ENCODE measurements around the gene BICRAL. TPM values are rescaled to one million over a fixed set of nuclear protein-coding genes. Genes with fewer than 3 reads are reported as not detected.

The BICRAL gene, protein sequence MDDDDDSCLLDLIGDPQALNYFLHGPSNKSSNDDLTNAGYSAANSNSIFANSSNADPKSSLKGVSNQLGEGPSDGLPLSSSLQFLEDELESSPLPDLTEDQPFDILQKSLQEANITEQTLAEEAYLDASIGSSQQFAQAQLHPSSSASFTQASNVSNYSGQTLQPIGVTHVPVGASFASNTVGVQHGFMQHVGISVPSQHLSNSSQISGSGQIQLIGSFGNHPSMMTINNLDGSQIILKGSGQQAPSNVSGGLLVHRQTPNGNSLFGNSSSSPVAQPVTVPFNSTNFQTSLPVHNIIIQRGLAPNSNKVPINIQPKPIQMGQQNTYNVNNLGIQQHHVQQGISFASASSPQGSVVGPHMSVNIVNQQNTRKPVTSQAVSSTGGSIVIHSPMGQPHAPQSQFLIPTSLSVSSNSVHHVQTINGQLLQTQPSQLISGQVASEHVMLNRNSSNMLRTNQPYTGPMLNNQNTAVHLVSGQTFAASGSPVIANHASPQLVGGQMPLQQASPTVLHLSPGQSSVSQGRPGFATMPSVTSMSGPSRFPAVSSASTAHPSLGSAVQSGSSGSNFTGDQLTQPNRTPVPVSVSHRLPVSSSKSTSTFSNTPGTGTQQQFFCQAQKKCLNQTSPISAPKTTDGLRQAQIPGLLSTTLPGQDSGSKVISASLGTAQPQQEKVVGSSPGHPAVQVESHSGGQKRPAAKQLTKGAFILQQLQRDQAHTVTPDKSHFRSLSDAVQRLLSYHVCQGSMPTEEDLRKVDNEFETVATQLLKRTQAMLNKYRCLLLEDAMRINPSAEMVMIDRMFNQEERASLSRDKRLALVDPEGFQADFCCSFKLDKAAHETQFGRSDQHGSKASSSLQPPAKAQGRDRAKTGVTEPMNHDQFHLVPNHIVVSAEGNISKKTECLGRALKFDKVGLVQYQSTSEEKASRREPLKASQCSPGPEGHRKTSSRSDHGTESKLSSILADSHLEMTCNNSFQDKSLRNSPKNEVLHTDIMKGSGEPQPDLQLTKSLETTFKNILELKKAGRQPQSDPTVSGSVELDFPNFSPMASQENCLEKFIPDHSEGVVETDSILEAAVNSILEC
- total RNA-seq (2022; extraction: Qiagen RNA extraction; ENCODE audit: low read depth), result 2.8 to 4.1 TPM (median 3.8 TPM) in 5 replicates

DNA sequence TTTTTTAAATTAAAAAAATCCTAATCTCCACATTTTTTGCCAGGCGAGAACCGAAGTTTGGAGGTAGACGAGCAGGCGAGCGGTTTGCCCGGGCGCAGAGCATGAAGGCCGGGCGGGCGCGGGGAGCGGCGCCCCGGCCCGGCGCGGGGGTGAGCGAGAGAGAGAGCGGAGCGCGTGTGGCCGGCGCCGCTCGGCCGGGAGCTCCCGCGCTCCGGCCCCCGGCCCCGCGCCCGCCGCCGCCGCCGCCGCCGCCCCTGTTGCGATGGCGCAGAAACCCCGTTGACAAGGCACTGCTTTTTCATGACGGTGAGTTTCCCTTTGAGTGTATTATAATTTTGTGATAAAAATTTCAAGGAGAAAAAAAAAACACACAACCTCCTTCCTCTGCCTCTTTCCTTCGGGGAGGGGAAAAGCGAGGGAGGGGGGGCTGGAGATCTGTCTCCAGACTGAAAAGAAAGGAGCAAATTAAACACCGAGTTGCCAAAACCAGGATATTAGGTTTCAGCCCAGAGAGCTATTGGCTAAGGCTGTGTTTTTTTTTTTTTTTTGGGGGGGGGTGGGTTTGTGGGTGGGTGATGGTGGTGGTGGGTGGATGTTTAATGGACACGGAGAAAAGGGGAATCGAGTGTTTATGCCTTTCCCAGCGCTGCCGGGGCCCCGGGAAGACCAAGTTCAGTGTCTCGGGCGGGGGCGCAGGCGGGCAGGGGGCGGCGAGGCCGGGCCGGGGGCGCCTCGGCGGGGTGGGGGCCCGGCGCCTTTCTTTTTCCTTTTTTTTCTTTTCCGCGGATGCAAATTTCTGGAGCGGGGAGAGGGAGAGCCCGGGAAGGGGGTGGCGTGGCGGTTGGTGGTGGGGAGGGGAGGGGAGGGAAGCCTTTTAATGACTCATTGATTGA is at the start of gene BICRAL:
TSS of gene BICRAL (plus strand) at position 257 of the 893 bp plus-strand sequence. CDS start 39,971 bp downstream, outside the sequence.

DNA sequence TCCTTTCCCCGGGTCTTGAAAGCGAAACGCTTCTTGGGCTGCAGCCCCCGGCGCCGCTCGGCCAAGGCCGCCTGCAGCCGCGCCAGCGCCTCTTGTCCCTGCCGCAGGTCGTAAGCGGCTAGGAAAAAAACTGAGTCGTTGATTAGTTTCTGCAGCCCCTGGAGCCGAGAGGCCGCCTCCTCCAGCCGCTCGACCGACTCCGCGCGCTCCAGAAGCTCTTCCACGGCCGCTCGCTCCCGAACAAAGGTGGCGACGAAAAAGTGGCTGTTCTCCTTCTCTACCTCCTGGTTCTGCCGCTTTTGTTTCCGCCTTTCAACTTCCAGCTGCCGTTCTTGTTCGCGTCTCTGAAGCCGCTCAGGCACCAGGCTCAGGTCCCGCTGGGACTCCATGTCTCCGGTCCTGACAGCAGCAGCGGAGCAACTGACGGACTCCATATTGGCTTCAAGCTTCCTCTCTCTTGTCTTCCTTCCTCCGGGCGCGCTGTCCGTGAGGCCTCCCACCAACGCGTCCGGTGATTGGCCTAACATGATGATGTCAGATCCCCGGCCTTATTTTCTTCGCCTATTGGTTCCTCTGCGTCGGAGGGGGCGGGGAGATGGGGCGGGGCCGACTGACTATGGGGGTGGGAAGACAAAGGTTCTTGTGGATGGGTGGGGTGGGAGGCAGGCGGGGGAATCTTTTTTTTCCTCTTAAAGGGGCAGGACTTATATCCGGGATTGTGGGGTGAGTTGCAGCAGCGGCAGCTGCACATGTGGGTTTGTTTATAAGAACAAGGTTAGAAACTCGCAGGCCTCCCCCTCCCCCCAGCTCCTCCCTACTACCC is 36.0 kb upstream of the BICRAL start, which contains the start of gene TBCC:
TSS of gene TBCC (minus strand) at position 464 of the 823 bp plus-strand sequence. CDS start at position 434, 30 bp downstream.

DNA sequence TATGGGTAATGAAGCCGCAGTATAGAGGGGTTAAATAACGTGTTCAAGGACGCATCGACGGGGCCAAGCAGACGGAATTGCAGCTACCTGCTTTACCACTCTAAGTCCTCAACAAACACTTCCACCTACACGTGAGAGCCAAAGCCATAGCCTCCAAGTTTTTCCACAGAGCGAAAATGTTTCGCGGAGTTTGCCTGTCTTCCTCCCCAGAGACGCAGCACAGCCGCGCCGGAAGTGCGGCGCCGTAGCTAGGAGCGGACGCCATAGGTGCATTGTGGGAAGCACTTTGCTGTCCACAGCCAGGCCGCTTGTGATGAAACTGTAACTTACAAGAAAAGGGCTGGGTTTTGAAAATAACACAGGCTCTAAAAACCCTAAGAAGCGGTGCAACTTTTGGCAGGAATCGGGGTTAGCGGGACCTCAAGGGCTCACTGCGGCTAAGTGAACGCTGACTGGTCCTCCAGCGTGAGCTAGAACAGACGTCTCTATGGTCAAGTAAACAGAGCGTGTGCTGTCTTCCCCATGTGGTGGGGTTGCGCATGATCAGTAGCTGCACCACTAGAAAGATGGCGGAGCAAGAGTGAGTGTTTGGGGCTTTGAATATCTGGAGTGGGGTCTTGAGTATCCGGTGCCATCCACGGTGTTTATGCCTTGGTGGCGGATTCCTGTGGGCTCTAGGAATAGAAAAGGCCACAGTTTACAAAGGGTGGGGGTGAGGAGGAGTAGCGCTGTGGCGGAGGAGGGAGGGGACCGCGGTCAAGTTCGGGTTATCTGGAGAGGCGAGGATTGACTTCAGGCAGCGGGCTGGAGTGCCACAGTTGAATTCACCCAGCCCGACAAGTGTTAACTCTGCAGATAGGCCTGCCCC is 97.8 kb downstream of the BICRAL start, which contains the start of gene RPL7L1:
TSS of gene RPL7L1 (plus strand) at position 245 of the 868 bp plus-strand sequence. CDS start at position 540, 295 bp downstream.

GRCh38 chr6:42915732-42916131 is 133.9 kb downstream of the BICRAL start, which contains the start of gene PTCRA:
Gene PTCRA, plus strand, starts transcription at chr6:42916053. Its CDS starts 17 bp downstream, at chr6:42916070.

Other genes starting within 250 kb of the BICRAL start
- gene UBR2, start 218.0 kb upstream of the BICRAL start, total RNA-seq (2022; extraction: Qiagen RNA extraction; ENCODE audit: low read depth), result 5.7 to 8.5 TPM (median 7.8 TPM) in 5 replicates
- gene PRPH2, start 59.5 kb upstream of the BICRAL start, total RNA-seq (2022; extraction: Qiagen RNA extraction; ENCODE audit: low read depth), result not detected in 5 replicates
- gene TBCC, start 35.9 kb upstream of the BICRAL start, total RNA-seq (2022; extraction: Qiagen RNA extraction; ENCODE audit: low read depth), result 15.5 to 19.3 TPM (median 17.0 TPM) in 5 replicates
- 73.7 to 96.5 TPM (median 78.0 TPM) in 5 replicates for gene RPL7L1, start 97.6 kb downstream of the BICRAL start, total RNA-seq (2022; extraction: Qiagen RNA extraction; ENCODE audit: low read depth)
- not detected in 5 replicates for gene PTCRA, start 134.0 kb downstream of the BICRAL start, total RNA-seq (2022; extraction: Qiagen RNA extraction; ENCODE audit: low read depth)
- gene CNPY3, start 147.4 kb downstream of the BICRAL start, total RNA-seq (2022; extraction: Qiagen RNA extraction; ENCODE audit: low read depth), result 38.7 to 45.4 TPM (median 43.4 TPM) in 5 replicates
- gene GNMT, start 178.7 kb downstream of the BICRAL start, total RNA-seq (2022; extraction: Qiagen RNA extraction; ENCODE audit: low read depth), result 0.09 to 0.19 TPM (median 0.14 TPM) in 4 of 5 replicates, not detected in the other
- gene PEX6, start 197.1 kb downstream of the BICRAL start, total RNA-seq (2022; extraction: Qiagen RNA extraction; ENCODE audit: low read depth), result 5.5 to 10.5 TPM (median 9.6 TPM) in 5 replicates
- 25.2 to 30.8 TPM (median 27.0 TPM) in 5 replicates for gene PPP2R5D, start 202.5 kb downstream of the BICRAL start, total RNA-seq (2022; extraction: Qiagen RNA extraction; ENCODE audit: low read depth)
- gene MEA1, start 231.9 kb downstream of the BICRAL start, total RNA-seq (2022; extraction: Qiagen RNA extraction; ENCODE audit: low read depth), result 84.5 to 98.0 TPM (median 96.9 TPM) in 5 replicates
- gene KLHDC3, start 232.2 kb downstream of the BICRAL start, total RNA-seq (2022; extraction: Qiagen RNA extraction; ENCODE audit: low read depth), result 27.9 to 32.8 TPM (median 29.8 TPM) in 5 replicates
- gene RRP36, start 239.6 kb downstream of the BICRAL start, total RNA-seq (2022; extraction: Qiagen RNA extraction; ENCODE audit: low read depth), result 69.0 to 76.3 TPM (median 74.7 TPM) in 5 replicates